H1 (cell line): ENCODE data around the gene SLC25A21. TPM values are rescaled to one million over a fixed set of nuclear protein-coding genes. Genes with fewer than 3 reads are reported as not detected.

ENCODE experiments used
- CTCF ChIA-PET: fragments of 300-600 bp; sonication (Branson Sonifier 250); formaldehyde crosslinking; loops from one replicate; lab custom pipeline; 2021; ENCODE audit not compliant: partially characterized antibody; lab: Charles Lee
- POLR2A ChIA-PET: fragments of 300-600 bp; sonication (Branson Sonifier 250); formaldehyde crosslinking; loops from one replicate; lab custom pipeline; 2021; ENCODE audit warnings: inconsistent platforms; ENCODE audit not compliant: partially characterized antibody; lab: Charles Lee
- DNase-seq, 2 experiments: peaks; one replicate each; pipeline versions ENCODE4 v3.0.0 to v3.0.0-alpha.2; 2010 to 2022; ENCODE audit warnings: low spot score in 2 of 2, low read depth in 1 of 2, mixed read lengths in 1 of 2
- FAIRE-seq: peaks from 2 replicates; lab custom pipeline; 2011; peaks lifted over from hg19 to GRCh38; lab: Jason Lieb, UNC
- H2AFZ ChIP-seq: 2 replicates; pipeline ENCODE4 v1.8.1; 2012; ENCODE audit warnings: low read length, inconsistent platforms
- H2AK5ac ChIP-seq: 2 replicates; pipeline ENCODE4 v1.6.1; 2013; ENCODE audit warnings: low read depth, low read length
- H2BK120ac ChIP-seq: replicated peaks from 2 replicates; pipeline ENCODE3; 2013; ENCODE audit warnings: low read depth, low read length, inconsistent platforms
- H2BK12ac ChIP-seq: 2 replicates; pipeline ENCODE4 v1.6.1; 2013; ENCODE audit warnings: low read depth, low read length
- H2BK15ac ChIP-seq: 2 replicates; pipeline ENCODE4 v1.6.1; 2013; ENCODE audit warnings: low read length
- H2BK20ac ChIP-seq: 2 replicates; pipeline ENCODE4 v1.6.1; 2013; ENCODE audit warnings: low read length
- H2BK5ac ChIP-seq: 2 replicates; pipeline ENCODE4 v1.6.1; 2013; ENCODE audit warnings: low read depth, low read length
- H3K14ac ChIP-seq: 2 replicates; pipeline ENCODE4 v1.6.1; 2013; ENCODE audit warnings: inconsistent platforms; ENCODE audit not compliant: insufficient read length
- H3K18ac ChIP-seq: 2 replicates; pipeline ENCODE4 v1.6.1; 2013; ENCODE audit warnings: low read length; ENCODE audit errors: extremely low read depth
- H3K23ac ChIP-seq: 2 replicates; pipeline ENCODE4 v1.6.1; 2013; ENCODE audit warnings: inconsistent platforms; ENCODE audit not compliant: insufficient read length
- H3K23me2 ChIP-seq: 2 replicates; pipeline ENCODE4 v1.6.1; 2013; ENCODE audit warnings: low read depth, low read length
- H3K27ac ChIP-seq: 2 replicates; pipeline ENCODE4 v1.6.1; 2011; ENCODE audit warnings: low read depth, low read length, inconsistent platforms
- H3K27me3 ChIP-seq, 4 experiments: replicated peaks in 1 of 4; 1 replicate in 1 of 4; 2 replicates in 3 of 4; pipeline versions ENCODE4 v1.6.1 to v1.8.1; 2011 to 2013; ENCODE audit warnings: low read length in 3 of 4, mild to moderate bottlenecking in 3 of 4, inconsistent platforms in 2 of 4, mixed read lengths in 2 of 4, moderate library complexity in 1 of 4; ENCODE audit not compliant: control insufficient read depth in 3 of 4, insufficient read depth in 3 of 4; ENCODE audit errors: extremely low read depth in 1 of 4
- H3K36me3 ChIP-seq, 4 experiments: 2 replicates each; pipeline versions ENCODE4 v1.6.1 to v1.8.1; 2011 to 2013; ENCODE audit warnings: mild to moderate bottlenecking in 4 of 4, low read length in 3 of 4, moderate library complexity in 2 of 4, control low read depth in 1 of 4, inconsistent platforms in 1 of 4; ENCODE audit not compliant: insufficient read depth in 4 of 4, control insufficient read depth in 2 of 4
- H3K4ac ChIP-seq: replicated peaks from 2 replicates; pipeline ENCODE3; 2013; ENCODE audit warnings: low read length, low read depth, mixed read lengths, inconsistent platforms; ENCODE audit not compliant: insufficient read length
- H3K4me1 ChIP-seq, 4 experiments: replicated peaks in 1 of 4; 1 replicate in 1 of 4; 2 replicates in 3 of 4; pipeline versions ENCODE4 v1.6.1 to v1.8.1; 2011 to 2013; ENCODE audit warnings: low read length in 3 of 4, inconsistent platforms in 2 of 4, mixed read lengths in 1 of 4; ENCODE audit not compliant: insufficient read depth in 4 of 4, control insufficient read depth in 3 of 4
- H3K4me2 ChIP-seq, 2 experiments: 2 replicates each; pipeline versions ENCODE4 v1.6.1 to v1.8.1; 2011 to 2013; ENCODE audit warnings: low read depth in 2 of 2, low read length in 2 of 2, control low read depth in 1 of 2, inconsistent platforms in 1 of 2, mild to moderate bottlenecking in 1 of 2; ENCODE audit not compliant: insufficient read depth in 1 of 2
- H3K4me3 ChIP-seq, 4 experiments: fragments of 200-600, 300-600 bp in 1 of 4; sonication (generic), shearing (Covaris generic), sonication (Bioruptor Twin) in 1 of 4; 2 replicates each; pipeline versions ENCODE4 v1.5.1 to v1.8.1; 2011 to 2016; ENCODE audit warnings: low read length in 4 of 4, low read depth in 3 of 4, control low read depth in 2 of 4, inconsistent platforms in 2 of 4, mild to moderate bottlenecking in 2 of 4, mixed read lengths in 1 of 4, moderate library complexity in 1 of 4; ENCODE audit not compliant: insufficient read depth in 2 of 4; ENCODE audit errors: extremely low read depth in 1 of 4
- H3K56ac ChIP-seq: replicated peaks from 2 replicates; pipeline ENCODE3; 2013; ENCODE audit warnings: low read depth, mild to moderate bottlenecking, mixed read lengths, low read length, inconsistent platforms; ENCODE audit not compliant: insufficient read length
- H3K79me1 ChIP-seq: 2 replicates; pipeline ENCODE4 v1.6.1; 2013; ENCODE audit warnings: low read depth, low read length, control low read depth
- H3K79me2 ChIP-seq, 2 experiments: 2 replicates each; pipeline versions ENCODE4 v1.6.1 to v1.8.1; 2012 to 2013; ENCODE audit warnings: low read length in 2 of 2, mild to moderate bottlenecking in 2 of 2, inconsistent platforms in 1 of 2; ENCODE audit not compliant: insufficient read depth in 2 of 2, control insufficient read depth in 1 of 2
- H3K9ac ChIP-seq, 4 experiments: replicated peaks in 1 of 4; 1 replicate in 1 of 4; 2 replicates in 3 of 4; pipeline versions ENCODE4 v1.6.1 to v1.8.1; 2011 to 2013; ENCODE audit warnings: low read depth in 3 of 4, low read length in 3 of 4, control low read depth in 2 of 4, mild to moderate bottlenecking in 2 of 4, moderate library complexity in 2 of 4, inconsistent platforms in 1 of 4; ENCODE audit errors: extremely low read depth in 1 of 4
- H3K9me3 ChIP-seq, 2 experiments: 2 replicates each; pipeline versions ENCODE4 v1.6.1 to v1.8.1; 2012 to 2013; ENCODE audit warnings: mild to moderate bottlenecking in 2 of 2, moderate library complexity in 2 of 2, control low read depth in 1 of 2, inconsistent platforms in 1 of 2, low read depth in 1 of 2, low read length in 1 of 2, mixed read lengths in 1 of 2; ENCODE audit not compliant: insufficient read depth in 2 of 2
- H4K20me1 ChIP-seq, 2 experiments: replicated peaks in 1 of 2; 2 replicates each; pipeline versions ENCODE3 to v1.8.1; 2011 to 2013; ENCODE audit warnings: inconsistent platforms in 2 of 2, low read length in 2 of 2, mild to moderate bottlenecking in 1 of 2; ENCODE audit not compliant: insufficient read depth in 2 of 2, control insufficient read depth in 1 of 2
- H4K5ac ChIP-seq: 2 replicates; pipeline ENCODE4 v1.6.1; 2013; ENCODE audit warnings: low read length, low read depth, mixed read lengths, inconsistent platforms; ENCODE audit not compliant: insufficient read length
- H4K8ac ChIP-seq: 2 replicates; pipeline ENCODE4 v1.8.0; 2013; ENCODE audit warnings: mild to moderate bottlenecking, moderate library complexity, low read length, inconsistent platforms; ENCODE audit not compliant: insufficient read depth; ENCODE audit errors: extremely low read depth
- H4K91ac ChIP-seq: replicated peaks from 2 replicates; pipeline ENCODE3; 2013; ENCODE audit warnings: low read length, mixed read lengths, inconsistent platforms; ENCODE audit not compliant: insufficient read length
- ASH2L ChIP-seq: fragments of 200-600, 300-600 bp; sonication (generic); IDR thresholded peaks from one replicate; pipeline ENCODE4 v1.7.1; 2017; ENCODE audit warnings: low read length
- HDAC6 ChIP-seq: IDR thresholded peaks from one replicate; pipeline ENCODE4 v1.7.1; 2012; ENCODE audit warnings: low read depth, mild to moderate bottlenecking, inconsistent platforms, low read length, moderate library complexity
- SAP30 ChIP-seq: fragments of 300-600 bp; sonication (generic); IDR thresholded peaks from 2 replicates; pipeline ENCODE4 v1.7.1; 2012; ENCODE audit warnings: low read length, moderate library complexity, mild to moderate bottlenecking, inconsistent platforms; ENCODE audit not compliant: insufficient read depth, insufficient replicate concordance
- WGBS, 2 experiments: shearing (Covaris generic) in 1 of 2; methylation state at CpG; one replicate each; pipeline versions ENCODE4 v1.1.6 to v1.1.7; 2013 to 2015; ENCODE audit warnings: low lambda C conversion rate in 2 of 2, mixed read lengths in 2 of 2, inconsistent platforms in 1 of 2, low coverage in 1 of 2, missing lambda C conversion rate in 1 of 2; ENCODE audit not compliant: insufficient replicate concordance in 2 of 2, insufficient coverage in 1 of 2, insufficient read length in 1 of 2; ENCODE audit errors: extremely low coverage in 1 of 2, missing lambda C conversion rate in 1 of 2; 5-methylcytosine and 5-hydroxymethylcytosine counted together
- polyA plus RNA-seq, 7 experiments: library from polyadenylated mRNA; depleted of rRNA in 3 of 7; stranded (reverse) in 5 of 7; unstranded in 2 of 7; fragments of >200 nt in 5 of 7; fragments of 200-250 nt in 2 of 7; gene quantifications; 1 replicate in 5 of 7; 2 replicates in 1 of 7; 4 replicates in 1 of 7; pipeline versions ENCODE4 v1.2.1 to v1.2.3, GENCODE V29; 2011 to 2013; ENCODE audit warnings: missing spikeins in 2 of 7, mixed read lengths in 2 of 7
- total RNA-seq: library from RNA; stranded (reverse); fragmentation: NEBNext Ultra II Directional; extraction: Animal tissue kit (Norgen Biotek cat#: 25700); gene quantifications from 2 replicates; pipeline ENCODE4 v1.2.1, GENCODE V29; 2021

SLC25A21 gene
- total and polyA plus RNA-seq, 2 of the 8 experiments (the other 6 are each of a cell fraction or from before 2014, with no cell fraction given): 6.9 to 15.7 TPM

GRCh38 chr14:36844443-36845195 lies 327.8 kb downstream of the SLC25A21 start:
- CTCF ChIA-PET: interaction anchor here (0.6 kb wide), 1 partner anchor 86 kb away, joined by 3 read pairs; no protein-coding TSS in a partner anchor
- Histone ChIP-seq H2BK5ac (no peak overlapping the region), H3K9me3 (no peaks in the 10 kb centered on the region), H3K56ac (no peak overlapping the region), H3K9ac (no peak overlapping the region), H3K23me2 (no peaks in the 10 kb centered on the region), H4K20me1 (no peaks in the 10 kb centered on the region), H3K4me3 (no peak overlapping the region), H3K4me1 (peaks cover 0 to 4% (median 0%) of the 10 kb centered on the region in 4 experiments; a peak in 2 of 7 replicates), H2BK12ac (no peak overlapping the region), H4K91ac (no peak overlapping the region), H2BK15ac (no peak overlapping the region), H3K23ac (no peak overlapping the region), H2BK20ac (no peak overlapping the region), H3K18ac (no peak overlapping the region), H3K36me3 (no peaks in the 10 kb centered on the region), H3K4ac (no peak overlapping the region), H3K4me2 (no peak overlapping the region), H4K5ac (no peak overlapping the region), H2BK120ac (no peak overlapping the region), H3K27ac (no peak overlapping the region), H2AK5ac (no peak overlapping the region), H3K27me3 (no peaks in the 10 kb centered on the region), H2AFZ (no peak overlapping the region), H3K14ac (no peak overlapping the region), H4K8ac (no peak overlapping the region), H3K79me2 (no peaks in the 10 kb centered on the region), H3K79me1 (no peaks in the 10 kb centered on the region)
- DNase-seq: no peak
- no peak for FAIRE-seq
- WGBS, 2 experiments: 87% methylated on average over 6 of the region's 6 CpGs; no CpG with 5 or more reads in 1 of the 2 experiments
- TF ChIP-seq SAP30 (no peak), ASH2L (no peak), HDAC6 (no peak)
- POLR2A ChIA-PET: no interaction called here
